Renal cortical epithelial cell (primary cell): ENCODE measurements around the gene IFI16. TPM values are rescaled to one million over a fixed set of nuclear protein-coding genes. Genes with fewer than 3 reads are reported as not detected.
"Not testable (repeated sequence)": the region's sequence is repeated elsewhere in the genome, so short reads cannot be mapped to it uniquely, and the experiment has no call there.

Source experiments
- DNase-seq: peaks from one replicate; pipeline ENCODE4 v3.0.0-alpha.2; 2011; ENCODE audit warnings: low read depth
- total RNA-seq: library from RNA; depleted of rRNA; stranded (reverse); fragments of >200 nt; gene quantifications from 2 replicates; pipeline ENCODE4 v1.2.3, GENCODE V29; 2014

IFI16 gene
- total RNA-seq, 1 donor from 2014 or later = 25.6 TPM

DNA sequence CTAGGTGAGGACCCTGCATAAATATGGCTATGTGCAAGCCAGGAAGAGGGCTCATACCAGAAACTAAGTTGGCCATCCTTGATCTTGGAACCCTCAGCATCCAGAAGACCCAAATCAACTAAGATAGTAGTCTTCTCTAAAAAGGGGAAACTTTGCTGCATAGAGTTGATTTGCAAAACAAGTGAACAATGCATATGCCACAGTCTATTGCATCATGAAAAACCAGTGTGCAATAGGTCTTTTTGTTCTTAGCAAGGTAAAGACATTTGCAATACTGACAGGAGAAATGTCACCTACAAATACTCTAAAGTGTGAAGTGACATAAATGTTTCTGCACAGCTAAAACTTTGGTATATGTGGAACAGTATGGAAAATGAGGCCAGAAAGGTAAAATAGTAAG is 2.0 kb upstream of the IFI16 start:
- no peak for DNase-seq

- no peak for DNase-seq
Observed at GRCh38 chr1:159008744-159009188, 941 bp upstream of the IFI16 start.

GRCh38 chr1:159009287-159009686 is 420 bp upstream of the IFI16 start:
- no peak for DNase-seq

DNA sequence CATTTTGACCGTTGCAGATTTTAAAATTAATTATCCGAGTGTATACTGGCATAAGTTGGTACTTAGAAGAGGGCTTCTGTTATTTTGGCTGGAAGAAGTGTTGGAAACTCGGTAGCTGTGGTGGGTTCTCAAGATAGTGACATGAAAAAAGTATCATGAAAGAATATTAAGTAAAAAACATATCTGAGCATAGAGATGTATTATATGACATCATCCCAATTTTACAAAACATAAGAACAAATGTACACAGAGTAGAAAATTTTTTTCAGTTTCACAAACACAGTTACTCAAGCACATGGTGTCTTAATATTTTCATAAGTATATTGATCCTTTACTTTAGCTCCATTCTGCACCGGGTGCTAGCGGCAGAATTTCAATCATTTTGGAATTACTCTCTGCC is 684 bp downstream of the IFI16 start:
- no peak for DNase-seq

GRCh38 chr1:159011001-159011400 is 1.3 kb downstream of the IFI16 start:
- DNase-seq = not testable (repeated sequence)

GRCh38 chr1:159011751-159012150 is 2.0 kb downstream of the IFI16 start:
- no peak for DNase-seq

GRCh38 chr1:159012495-159012894 is 2.8 kb downstream of the IFI16 start:
- DNase-seq = no peak

DNA sequence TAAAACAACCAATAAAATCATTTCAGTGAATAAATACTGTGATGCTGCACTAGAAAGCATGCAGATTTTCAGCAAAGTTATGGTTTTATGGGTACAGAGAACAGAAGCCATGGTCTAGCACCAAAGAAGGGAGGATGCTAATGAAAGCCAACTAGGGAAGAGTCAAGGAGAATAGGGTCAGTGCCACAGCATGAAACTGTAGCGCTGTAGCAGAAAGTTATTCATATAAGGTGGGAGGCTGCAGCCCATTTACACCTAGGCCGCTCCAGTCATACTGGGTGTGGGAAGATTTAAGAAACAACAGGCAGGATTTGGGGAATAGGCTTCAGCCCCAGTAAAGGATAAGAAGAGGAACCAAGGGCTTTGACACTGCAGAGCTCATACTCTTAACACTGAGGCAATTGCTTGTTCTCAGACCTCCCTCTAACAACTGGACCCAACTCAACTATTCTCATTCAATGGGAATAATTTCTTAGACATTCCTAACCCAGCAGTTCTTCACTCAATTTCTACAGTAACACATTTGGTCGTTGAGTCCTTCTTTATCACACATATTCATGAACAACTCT is 4.4 kb downstream of the IFI16 start:
- DNase-seq = no peak

DNA sequence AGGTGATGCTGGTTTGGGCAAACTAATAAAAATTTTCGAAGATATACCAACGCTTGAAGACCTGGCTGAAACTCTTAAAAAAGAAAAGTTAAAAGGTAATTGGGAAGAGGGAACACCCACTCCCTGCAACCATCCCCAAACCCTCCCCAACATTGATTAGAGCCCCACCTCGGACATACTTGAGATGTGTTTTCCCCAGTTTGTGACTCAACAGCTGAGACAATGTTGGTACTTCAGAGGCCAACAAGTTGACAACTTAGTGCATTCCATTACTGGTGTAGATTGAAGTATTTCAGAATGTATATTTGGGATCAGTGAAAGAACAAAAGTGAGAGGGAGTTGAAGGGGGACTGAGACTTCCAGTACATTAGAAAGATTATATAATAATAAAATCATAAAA is 5.1 kb downstream of the IFI16 start:
- no peak for DNase-seq

DNA sequence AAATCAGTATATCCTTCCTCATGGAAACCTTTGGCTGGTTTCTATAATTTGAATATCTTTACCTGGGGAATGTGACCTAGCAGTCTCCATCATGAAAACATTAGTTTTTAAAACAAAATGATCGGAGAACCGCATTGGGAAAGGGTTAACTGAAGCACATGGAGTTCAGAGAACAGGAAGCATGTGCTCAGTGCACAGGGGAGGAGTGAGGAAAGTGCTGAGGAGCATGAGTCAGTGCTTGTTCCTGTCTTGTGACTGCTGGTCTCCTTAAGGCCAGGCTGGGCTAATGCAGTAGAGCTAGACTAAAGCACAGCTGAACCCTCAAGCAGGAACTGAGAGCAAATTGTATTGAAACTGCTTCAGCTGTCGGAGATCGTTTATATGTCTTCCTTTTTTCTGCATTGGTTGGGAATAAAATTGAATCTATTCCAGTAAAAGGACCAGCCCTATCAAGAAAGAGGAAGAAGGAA is 5.8 kb downstream of the IFI16 start:
- peak; percentile 86 for DNase-seq

- no peak for DNase-seq
Observed at GRCh38 chr1:159023723-159024122, 14.0 kb downstream of the IFI16 start.

- no peak for DNase-seq
Observed at GRCh38 chr1:159025043-159025442, 15.3 kb downstream of the IFI16 start.

GRCh38 chr1:159026841-159027240 is 17.1 kb downstream of the IFI16 start:
- not testable (repeated sequence) for DNase-seq

GRCh38 chr1:159030311-159030710 is 20.6 kb downstream of the IFI16 start:
- no peak for DNase-seq

DNA sequence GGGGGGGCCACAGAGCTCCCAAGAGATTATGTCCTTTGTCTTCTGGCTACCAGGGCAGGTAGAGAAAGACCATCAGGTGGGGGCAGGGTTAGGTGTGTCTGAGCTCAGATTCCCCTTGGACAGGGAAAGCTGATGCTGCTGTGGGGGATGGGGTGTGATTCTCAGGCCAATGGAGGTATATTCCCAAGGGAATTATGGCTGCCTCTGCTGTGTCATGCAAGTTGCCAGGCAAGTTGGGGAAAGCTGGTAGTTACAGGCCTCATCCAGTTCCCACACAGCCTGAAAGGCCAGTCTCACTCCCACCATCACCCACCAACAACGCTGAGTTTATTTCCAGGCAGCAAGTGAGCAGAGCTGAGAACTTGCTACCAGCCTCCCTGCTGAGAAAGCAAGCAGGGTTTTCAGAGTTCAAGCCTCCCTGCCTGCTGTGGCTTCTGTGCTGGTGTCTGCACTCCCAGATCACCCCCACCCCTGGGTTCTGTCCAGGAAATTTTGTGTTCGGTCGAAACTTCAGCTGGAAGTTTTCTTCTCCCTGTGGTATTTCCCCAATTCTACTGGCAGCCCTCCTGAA is 21.3 kb downstream of the IFI16 start:
- DNase-seq = no peak

GRCh38 chr1:159040206-159040605 is 30.5 kb downstream of the IFI16 start:
- DNase-seq = no peak

DNA sequence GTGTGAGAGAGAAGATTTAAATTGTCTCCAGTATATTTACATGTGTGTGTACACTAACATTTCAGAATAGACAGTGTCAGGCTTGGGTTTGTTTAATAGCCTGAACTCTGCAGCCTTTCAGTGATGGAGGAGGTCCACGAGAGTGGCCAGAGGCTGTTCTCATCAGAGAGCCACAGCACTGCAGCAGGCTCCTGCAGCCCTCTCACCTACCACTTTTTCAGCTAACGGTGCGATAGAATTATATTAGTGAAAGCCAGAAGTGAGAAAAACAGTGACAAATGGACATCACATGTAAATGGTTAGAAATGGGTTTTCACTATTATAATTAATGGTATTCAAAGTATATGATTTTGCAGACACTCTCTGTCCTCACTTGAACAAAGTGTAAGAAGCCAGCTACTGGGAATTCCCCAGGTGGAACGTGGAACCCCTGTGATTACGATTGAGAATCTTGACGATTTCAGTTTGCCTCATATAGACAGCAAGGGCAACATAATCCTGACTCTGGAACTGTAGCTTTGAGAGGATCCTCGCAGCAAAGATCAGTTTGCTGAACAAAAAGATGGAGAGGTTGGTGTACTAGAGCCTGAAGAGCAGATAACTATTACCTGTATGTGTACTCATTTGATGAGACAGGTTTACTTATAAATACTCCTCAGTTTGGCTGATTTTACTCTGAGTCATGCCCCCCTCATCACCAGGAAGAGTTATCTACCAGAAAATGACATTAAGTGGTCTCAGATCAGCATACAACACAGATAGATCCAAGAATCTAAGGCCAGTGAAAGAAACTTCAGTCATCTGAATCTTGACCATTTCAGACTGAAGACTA is 31.4 kb downstream of the IFI16 start:
- no peak for DNase-seq

- not testable (repeated sequence) for DNase-seq
Observed at GRCh38 chr1:159046486-159046885, 36.8 kb downstream of the IFI16 start.

- no peak for DNase-seq
Observed at GRCh38 chr1:159051436-159051835, 41.7 kb downstream of the IFI16 start.

GRCh38 chr1:159054427-159054826 is 44.7 kb downstream of the IFI16 start:
- peak; percentile 15 for DNase-seq

GRCh38 chr1:159055181-159055641 is 45.5 kb downstream of the IFI16 start:
- DNase-seq = no peak

- DNase-seq = no peak
Observed at GRCh38 chr1:159056069-159056698, 46.5 kb downstream of the IFI16 start.
